Adrenal gland (tissue), 5 donors: ENCODE data around the gene DLG2.
"Not testable (repeated sequence)": the region's sequence is repeated elsewhere in the genome, so short reads cannot be mapped to it uniquely, and the experiment has no call there.

Source experiments
- CTCF ChIP-seq, 6 experiments: fragments of 450-650 bp in 4 of 6; fragments of 200-600 bp in 2 of 6; sonication (generic) in 1 of 6; IDR thresholded peaks; 1 replicate in 5 of 6; 2 replicates in 1 of 6; pipeline versions ENCODE4 v1.5.1 to v1.8.0; 2016 to 2021; ENCODE audit warnings: antibody characterized with exemption in 6 of 6, mild to moderate bottlenecking in 2 of 6, moderate library complexity in 1 of 6
- POLR2A ChIP-seq, 2 donors: fragments of 450-650 bp; IDR thresholded peaks; one replicate each; pipeline ENCODE4 v1.6.1; 2017; ENCODE audit warnings: antibody characterized with exemption in 2 of 2, mild to moderate bottlenecking in 2 of 2, moderate library complexity in 1 of 2
- donor health status: DM: no; HTN: no; CAD: no.

- not testable (repeated sequence) for TF ChIP-seq CTCF, POLR2A (IDR thresholded peaks at IDR 0.05)
These were observed 2192.3 kb downstream of the DLG2 start for GRCh38 chr11:83434812-83435211.
